Adrenal gland (tissue), 12 donors: Measurements from ENCODE around the gene CDH4. TPM values are rescaled to one million over a fixed set of nuclear protein-coding genes. Genes with fewer than 3 reads are reported as not detected.

Experiments used
- DNase-seq, 7 donors: peaks; one replicate each; pipeline ENCODE4 v3.0.0-alpha.2; 2019 to 2020
- H3K27ac ChIP-seq, 5 donors: fragments of 200-600 bp; sonication (generic) in 4 of 5; 1 replicate in 3 of 5; 2 replicates in 2 of 5; pipeline versions ENCODE4 v1.5.1 to v1.8.0; 2016 to 2020; ENCODE audit warnings: mild to moderate bottlenecking in 1 of 5
- H3K27me3 ChIP-seq: fragments of 200-600 bp; 2 replicates; pipeline ENCODE4 v1.8.0; 2021
- H3K36me3 ChIP-seq, 2 donors: fragments of 200-600 bp; replicated peaks in 1 of 2; 1 replicate in 1 of 2; 2 replicates in 1 of 2; pipeline versions ENCODE4 v1.5.1 to v1.8.0; 2018 to 2022
- H3K4me1 ChIP-seq, 2 donors: fragments of 200-600 bp; replicated peaks in 1 of 2; 1 replicate in 1 of 2; 2 replicates in 1 of 2; pipeline versions ENCODE4 v1.5.1 to v1.8.0; 2018 to 2021
- H3K4me3 ChIP-seq, 4 donors: fragments of 200-600 bp; sonication (generic) in 3 of 4; one replicate each; pipeline ENCODE4 v1.5.1; 2016 to 2018
- H3K9me3 ChIP-seq, 3 donors: fragments of 200-600 bp; sonication (generic) in 1 of 3; replicated peaks in 1 of 3; 1 replicate in 2 of 3; 2 replicates in 1 of 3; pipeline versions ENCODE4 v1.5.1 to v1.8.0; 2016 to 2021
- CTCF ChIP-seq, 6 experiments: fragments of 450-650 bp in 4 of 6; fragments of 200-600 bp in 2 of 6; sonication (generic) in 1 of 6; IDR thresholded peaks; 1 replicate in 5 of 6; 2 replicates in 1 of 6; pipeline versions ENCODE4 v1.5.1 to v1.8.0; 2016 to 2021; ENCODE audit warnings: antibody characterized with exemption in 6 of 6, mild to moderate bottlenecking in 2 of 6, moderate library complexity in 1 of 6
- POLR2A ChIP-seq, 2 donors: fragments of 450-650 bp; IDR thresholded peaks; one replicate each; pipeline ENCODE4 v1.6.1; 2017; ENCODE audit warnings: antibody characterized with exemption in 2 of 2, mild to moderate bottlenecking in 2 of 2, moderate library complexity in 1 of 2
- WGBS, 4 donors: extraction: QIAGEN DNeasy Blood & Tissue Kit in 2 of 4; methylation state at CpG; one replicate each; pipeline versions ENCODE4 v1.1.5 to v1.1.7; 2013 to 2017; 5-methylcytosine and 5-hydroxymethylcytosine counted together
- intact Hi-C, 2 donors: fragments of 100-400 bp; cut with DNase I; formaldehyde crosslinking; loops; one replicate each; pipeline versions ENCODE4 v1.14.1 to v1.15.0; 2022 to 2023
- polyA plus RNA-seq, 3 donors: library from polyadenylated mRNA; stranded (reverse); fragments of 200-250 nt in 2 of 3; fragments of 350-450 nt in 1 of 3; fragmentation: Illumina TruSeq in 1 of 3; extraction: RNeasy Lipid Tissue Mini Kit (QIAGEN cat#74804) in 1 of 3; gene quantifications; one replicate each; pipeline ENCODE4 v1.2.3, GENCODE V29; 2013 to 2014
- total RNA-seq, 9 donors: library from RNA; depleted of rRNA in 4 of 9; stranded (reverse); fragments of >200 nt in 4 of 9; fragments of 120-200 nt in 1 of 9; fragmentation: NEBNext Ultra II Directional in 1 of 9; extraction: Animal tissue kit (Norgen Biotek cat#: 25700) in 1 of 9; gene quantifications; one replicate each; pipeline versions ENCODE4 v1.1.0 to v1.2.4, GENCODE V29; 2013 to 2023
- donor health status: healthy with polysubstance abuse.
- donor health status: Bipolar disorder and iron deficiency.
- donor health status: DM: yes; HTN: yes; CAD: no.
- donor health status: DM: no; HTN: no; CAD: no.
- donor health status: DM: no; HTN: no; CAD: no.
- donor health status: DM: yes; HTN: yes; CAD: no.

The CDH4 gene
- total and polyA plus RNA-seq, 12 donors, result 0.08 to 0.53 (median 0.20) TPM; not detected in 3

- no peaks in the 10 kb centered on the region for H3K4me1 ChIP-seq
- H3K27ac ChIP-seq, result no peak overlapping the region
- H3K27me3 ChIP-seq, result no peaks in the 10 kb centered on the region
- no peak for TF ChIP-seq CTCF (IDR thresholded peaks at IDR 0.05)
- no peak for TF ChIP-seq POLR2A (IDR thresholded peaks at IDR 0.05)
- DNase-seq, result no peak
- intact Hi-C loops, result no loop called here
- H3K36me3 ChIP-seq, result no peaks in the 10 kb centered on the region
- H3K4me3 ChIP-seq, result no peak overlapping the region
- no peaks in the 10 kb centered on the region for H3K9me3 ChIP-seq
- WGBS, 4 donors, result 58 to 67% (median 64%) methylated on average over 8 to 14 of the region's 14 CpGs
Observed at GRCh38 chr20:61812845-61813485, 560.9 kb downstream of the CDH4 start.

GRCh38 chr20:61813791-61814190, 561.7 kb downstream of the CDH4 start:
- no peak for TF ChIP-seq CTCF (IDR thresholded peaks at IDR 0.05)
- no peak for TF ChIP-seq POLR2A (IDR thresholded peaks at IDR 0.05)
- Histone ChIP-seq H3K27me3 (no peaks in the 10 kb centered on the region), H3K9me3 (no peaks in the 10 kb centered on the region), H3K4me3 (no peak overlapping the region), H3K36me3 (no peaks in the 10 kb centered on the region), H3K4me1 (no peaks in the 10 kb centered on the region), H3K27ac (no peak overlapping the region)
- intact Hi-C loops, result no loop called here
- WGBS, 4 donors, result 65 to 75% (median 70%) methylated on average over 2 to 7 of the region's 7 CpGs
- DNase-seq, result no peak

- Histone ChIP-seq H3K9me3 (no peaks in the 10 kb centered on the region), H3K4me3 (no peak overlapping the region), H3K27ac (no peak overlapping the region), H3K4me1 (no peaks in the 10 kb centered on the region), H3K27me3 (no peaks in the 10 kb centered on the region), H3K36me3 (no peaks in the 10 kb centered on the region)
- WGBS, 4 donors, result 88 to 93% (median 90%) methylated on average over 3 to 11 of the region's 11 CpGs
- TF ChIP-seq CTCF (IDR thresholded peaks at IDR 0.05) (no peak), POLR2A (IDR thresholded peaks at IDR 0.05) (no peak)
- DNase-seq, result no peak
- intact Hi-C loops, result no loop called here
Observed at GRCh38 chr20:61814244-61814643, 562.2 kb downstream of the CDH4 start.

GRCh38 chr20:61814726-61815125, 562.7 kb downstream of the CDH4 start:
- no peaks in the 10 kb centered on the region for H3K27me3 ChIP-seq
- DNase-seq, result no peak
- 74 to 79% (median 78%) methylated on average over 8 to 9 of the region's 9 CpGs for WGBS, 4 donors
- H3K27ac ChIP-seq, result no peak overlapping the region
- no peaks in the 10 kb centered on the region for H3K4me1 ChIP-seq
- H3K4me3 ChIP-seq, result no peak overlapping the region
- intact Hi-C loops, result no loop called here
- TF ChIP-seq CTCF (IDR thresholded peaks at IDR 0.05), result no peak
- TF ChIP-seq POLR2A (IDR thresholded peaks at IDR 0.05), result no peak
- H3K9me3 ChIP-seq, result no peaks in the 10 kb centered on the region
- H3K36me3 ChIP-seq, result no peaks in the 10 kb centered on the region
